Stimulated activated CD8-positive, alpha-beta memory T cell treated with anti-CD3 and anti-CD28 coated beads, Interleukin-15, amount 100 ng/mL, for 24 hours (primary cell): Measurements from ENCODE around the gene FASTK.
"Not testable (repeated sequence)": the region's sequence is repeated elsewhere in the genome, so short reads cannot be mapped to it uniquely, and the experiment has no call there.

Experiments used
- DNase-seq: peaks from one replicate; pipeline ENCODE4 v3.0.0-alpha.2; 2020; ENCODE audit warnings: low read depth

Gene FASTK

DNA sequence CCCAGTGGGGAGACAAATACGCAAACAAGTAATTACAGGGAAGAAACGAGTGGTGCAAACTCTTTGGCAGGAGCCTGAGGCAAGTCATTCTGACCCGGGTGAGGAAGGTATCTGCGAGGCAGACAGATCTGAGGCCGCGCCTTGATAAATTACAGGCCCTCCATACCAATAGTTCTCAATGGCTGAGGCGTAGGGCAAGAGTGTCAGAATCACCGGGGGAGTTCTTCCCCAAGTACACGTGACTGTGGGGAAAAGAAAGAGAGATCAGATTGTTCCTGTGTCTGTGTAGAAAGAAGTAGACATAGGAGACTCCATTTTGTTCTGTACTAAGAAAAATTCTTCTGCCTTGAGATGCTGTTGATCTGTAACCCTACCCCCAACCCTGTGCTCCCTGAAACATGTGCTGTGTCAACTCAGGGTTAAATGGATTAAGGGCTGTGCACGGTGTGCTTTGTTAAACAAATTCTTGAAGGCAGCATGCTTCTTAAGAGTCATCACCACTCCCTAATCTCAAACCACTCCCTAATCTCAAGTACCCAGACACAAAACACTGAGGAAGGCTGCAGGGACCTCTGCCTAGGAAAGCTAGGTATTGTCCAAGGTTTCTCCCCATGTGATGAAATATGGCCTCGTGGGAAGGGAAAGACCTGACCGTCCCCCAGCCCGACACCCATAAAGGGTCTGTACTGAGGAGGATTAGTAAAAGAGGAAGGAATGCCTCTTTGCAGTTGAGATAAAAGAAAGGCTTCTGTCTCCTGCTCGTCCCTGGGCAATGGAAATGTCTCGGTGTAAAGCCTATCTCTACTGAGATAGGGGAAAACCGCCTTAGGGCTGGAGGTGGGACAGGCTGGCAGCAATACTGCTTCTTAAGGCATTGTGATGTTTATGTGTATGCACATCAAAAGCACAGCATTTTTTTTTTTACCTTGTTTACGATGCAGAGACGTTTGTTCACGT, 53.6 kb downstream of the FASTK start:
- DNase-seq, result not testable (repeated sequence)
